Adrenal gland (tissue), 12 donors: ENCODE data around the gene GEMIN8. TPM values are rescaled to one million over a fixed set of nuclear protein-coding genes. Genes with fewer than 3 reads are reported as not detected.

ENCODE experiments used
- DNase-seq, 7 donors: peaks; one replicate each; pipeline ENCODE4 v3.0.0-alpha.2; 2019 to 2020
- H3K27ac ChIP-seq, 5 donors: fragments of 200-600 bp; sonication (generic) in 4 of 5; 1 replicate in 3 of 5; 2 replicates in 2 of 5; pipeline versions ENCODE4 v1.5.1 to v1.8.0; 2016 to 2020; ENCODE audit warnings: mild to moderate bottlenecking in 1 of 5
- H3K27me3 ChIP-seq: fragments of 200-600 bp; 2 replicates; pipeline ENCODE4 v1.8.0; 2021
- H3K36me3 ChIP-seq, 2 donors: fragments of 200-600 bp; replicated peaks in 1 of 2; 1 replicate in 1 of 2; 2 replicates in 1 of 2; pipeline versions ENCODE4 v1.5.1 to v1.8.0; 2018 to 2022
- H3K4me1 ChIP-seq, 2 donors: fragments of 200-600 bp; replicated peaks in 1 of 2; 1 replicate in 1 of 2; 2 replicates in 1 of 2; pipeline versions ENCODE4 v1.5.1 to v1.8.0; 2018 to 2021
- H3K4me3 ChIP-seq, 4 donors: fragments of 200-600 bp; sonication (generic) in 3 of 4; one replicate each; pipeline ENCODE4 v1.5.1; 2016 to 2018
- H3K9me3 ChIP-seq, 3 donors: fragments of 200-600 bp; sonication (generic) in 1 of 3; replicated peaks in 1 of 3; 1 replicate in 2 of 3; 2 replicates in 1 of 3; pipeline versions ENCODE4 v1.5.1 to v1.8.0; 2016 to 2021
- CTCF ChIP-seq, 6 experiments: fragments of 450-650 bp in 4 of 6; fragments of 200-600 bp in 2 of 6; sonication (generic) in 1 of 6; IDR thresholded peaks; 1 replicate in 5 of 6; 2 replicates in 1 of 6; pipeline versions ENCODE4 v1.5.1 to v1.8.0; 2016 to 2021; ENCODE audit warnings: antibody characterized with exemption in 6 of 6, mild to moderate bottlenecking in 2 of 6, moderate library complexity in 1 of 6
- POLR2A ChIP-seq, 2 donors: fragments of 450-650 bp; IDR thresholded peaks; one replicate each; pipeline ENCODE4 v1.6.1; 2017; ENCODE audit warnings: antibody characterized with exemption in 2 of 2, mild to moderate bottlenecking in 2 of 2, moderate library complexity in 1 of 2
- WGBS, 4 donors: extraction: QIAGEN DNeasy Blood & Tissue Kit in 2 of 4; methylation state at CpG; one replicate each; pipeline versions ENCODE4 v1.1.5 to v1.1.7; 2013 to 2017; 5-methylcytosine and 5-hydroxymethylcytosine counted together
- intact Hi-C, 2 donors: fragments of 100-400 bp; cut with DNase I; formaldehyde crosslinking; loops; one replicate each; pipeline versions ENCODE4 v1.14.1 to v1.15.0; 2022 to 2023
- polyA plus RNA-seq, 3 donors: library from polyadenylated mRNA; stranded (reverse); fragments of 200-250 nt in 2 of 3; fragments of 350-450 nt in 1 of 3; fragmentation: Illumina TruSeq in 1 of 3; extraction: RNeasy Lipid Tissue Mini Kit (QIAGEN cat#74804) in 1 of 3; gene quantifications; one replicate each; pipeline ENCODE4 v1.2.3, GENCODE V29; 2013 to 2014
- total RNA-seq, 9 donors: library from RNA; depleted of rRNA in 4 of 9; stranded (reverse); fragments of >200 nt in 4 of 9; fragments of 120-200 nt in 1 of 9; fragmentation: NEBNext Ultra II Directional in 1 of 9; extraction: Animal tissue kit (Norgen Biotek cat#: 25700) in 1 of 9; gene quantifications; one replicate each; pipeline versions ENCODE4 v1.1.0 to v1.2.4, GENCODE V29; 2013 to 2023
- donor health status: healthy with polysubstance abuse.
- donor health status: Bipolar disorder and iron deficiency.
- donor health status: DM: yes; HTN: yes; CAD: no.
- donor health status: DM: no; HTN: no; CAD: no.
- donor health status: DM: no; HTN: no; CAD: no.
- donor health status: DM: yes; HTN: yes; CAD: no.

GEMIN8 gene
- total and polyA plus RNA-seq, 12 donors = 13.9 to 32.9 (median 19.8) TPM

GRCh38 chrX:14027511-14028019, 2.1 kb downstream of the GEMIN8 start:
- Histone ChIP-seq H3K36me3 (no peaks in the 10 kb centered on the region), H3K4me1 (peaks cover 4 to 21% of the 10 kb centered on the region in 2 donors), H3K27ac (peak overlapping the region in 2 of 5 donors; percentile 7), H3K4me3 (no peak overlapping the region), H3K9me3 (no peaks in the 10 kb centered on the region), H3K27me3 (no peaks in the 10 kb centered on the region)
- TF ChIP-seq POLR2A (IDR thresholded peaks at IDR 0.05) = no peak
- no peak for TF ChIP-seq CTCF (IDR thresholded peaks at IDR 0.05)
- DNase-seq = no peak
- intact Hi-C loops = no loop called here

GRCh38 chrX:14027036-14027435, 2.7 kb downstream of the GEMIN8 start:
- Histone ChIP-seq H3K27me3 (no peaks in the 10 kb centered on the region), H3K4me1 (peaks cover 4 to 21% of the 10 kb centered on the region in 2 donors), H3K9me3 (no peaks in the 10 kb centered on the region), H3K27ac (peak overlapping the region in 1 of 5 donors; percentile 7), H3K36me3 (no peaks in the 10 kb centered on the region), H3K4me3 (no peak overlapping the region)
- peak in 4 of 7 donors; percentile 13 to 53 (median 27) for DNase-seq
- intact Hi-C loops = no loop called here
- no peak for TF ChIP-seq CTCF (IDR thresholded peaks at IDR 0.05)
- TF ChIP-seq POLR2A (IDR thresholded peaks at IDR 0.05) = no peak
- 75 to 89% (median 83%) methylated on average over 1 of the region's 1 CpG for WGBS, 4 donors

GRCh38 chrX:14026121-14026520, 3.6 kb downstream of the GEMIN8 start:
- DNase-seq = no peak
- peaks cover 4 to 21% of the 10 kb centered on the region in 2 donors for H3K4me1 ChIP-seq
- H3K9me3 ChIP-seq = no peaks in the 10 kb centered on the region
- 35 to 95% (median 75%) methylated on average over 4 to 7 of the region's 7 CpGs for WGBS, 4 donors
- no peak overlapping the region for H3K4me3 ChIP-seq
- H3K27me3 ChIP-seq = no peaks in the 10 kb centered on the region
- no peak for TF ChIP-seq POLR2A (IDR thresholded peaks at IDR 0.05)
- no peak for TF ChIP-seq CTCF (IDR thresholded peaks at IDR 0.05)
- intact Hi-C loops = no loop called here
- H3K27ac ChIP-seq = no peak overlapping the region
- H3K36me3 ChIP-seq = no peaks in the 10 kb centered on the region

GRCh38 chrX:14022019-14022418, 7.7 kb downstream of the GEMIN8 start:
- no peak for DNase-seq
- H3K27me3 ChIP-seq = no peaks in the 10 kb centered on the region
- H3K36me3 ChIP-seq = no peaks in the 10 kb centered on the region
- H3K4me3 ChIP-seq = no peak overlapping the region
- no peaks in the 10 kb centered on the region for H3K9me3 ChIP-seq
- peaks cover 0 to 3% of the 10 kb centered on the region in 2 donors for H3K4me1 ChIP-seq
- intact Hi-C loops = no loop called here
- no peak overlapping the region for H3K27ac ChIP-seq
- no peak for TF ChIP-seq CTCF (IDR thresholded peaks at IDR 0.05)
- TF ChIP-seq POLR2A (IDR thresholded peaks at IDR 0.05) = no peak
